ENCODE measurements around the gene BACH2. TPM values are rescaled to one million over a fixed set of nuclear protein-coding genes. Genes with fewer than 3 reads are reported as not detected.
"Not testable (repeated sequence)": the region's sequence is repeated elsewhere in the genome, so short reads cannot be mapped to it uniquely, and the experiment has no call there.

Gene BACH2
- total and polyA plus RNA-seq, 4 donors: 0.78 to 17.4 (median 3.2) TPM

DNA sequence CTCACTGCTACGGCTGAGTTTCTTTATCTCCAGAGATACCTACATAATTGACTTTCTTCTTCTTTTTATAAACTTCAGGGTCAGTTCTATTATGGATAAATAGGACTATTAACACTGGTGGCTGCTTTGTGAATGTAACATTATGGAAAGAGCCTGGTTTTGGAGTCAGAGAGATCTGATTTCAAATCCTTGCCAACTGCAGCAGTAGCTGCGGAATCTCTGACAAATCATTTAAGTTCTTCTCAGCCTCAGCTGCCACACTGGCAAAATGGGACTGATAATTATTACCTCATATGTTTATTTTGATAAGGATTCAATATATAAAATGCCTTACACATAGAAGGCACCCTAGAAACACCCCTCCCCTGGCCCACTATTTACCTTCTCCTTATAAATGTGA, 160.5 kb downstream of the BACH2 start:
- Histone ChIP-seq H3K27me3 (ENCODE audit: control insufficient read depth in 3 of 3, insufficient read depth in 3 of 3, low read length in 2 of 3) (peaks cover 0 to 42% (median 0%) of the 10 kb centered on the region in 3 donors), H3K4me3 (no peak overlapping the region), H3K9me3 (ENCODE audit: control insufficient read depth in 4 of 4, insufficient read depth in 3 of 4, low read length in 3 of 4) (no peaks in the 10 kb centered on the region), H3K27ac (ENCODE audit: low read depth in 1 of 2, low read length in 1 of 2) (no peak overlapping the region), H3K36me3 (ENCODE audit: control insufficient read depth in 4 of 4, insufficient read depth in 4 of 4, low read length in 4 of 4) (no peaks in the 10 kb centered on the region), H3K9ac (ENCODE audit: insufficient read depth in 1 of 2, low read length in 2 of 2) (peak overlapping the region in 1 of 2 donors; percentile 26), H3K4me1 (ENCODE audit: control insufficient read depth in 5 of 5, insufficient read depth in 5 of 5, low read length in 5 of 5) (peaks cover 0 to 44% (median 17%) of the 10 kb centered on the region in 5 donors)
- DNase-seq (peak in 1 of 3 donors; percentile 21), ATAC-seq (ENCODE audit: insufficient read depth, low FRiP score) (no peak)
- TF ChIP-seq CTCF (IDR thresholded peaks at IDR 0.05; ENCODE audit: control extremely low read depth, extremely low read depth): no peak
- WGBS, 2 donors: 87 to 90% methylated on average over 2 of the region's 2 CpGs

GRCh38 chr6:90135667-90136066, 161.0 kb downstream of the BACH2 start:
- H3K9ac ChIP-seq (ENCODE audit: insufficient read depth in 1 of 2, low read length in 2 of 2): peak overlapping the region in 1 of 2 donors; percentile 26
- peaks cover 0 to 45% (median 0%) of the 10 kb centered on the region in 3 donors for H3K27me3 ChIP-seq (ENCODE audit: control insufficient read depth in 3 of 3, insufficient read depth in 3 of 3, low read length in 2 of 3)
- H3K27ac ChIP-seq (ENCODE audit: low read depth in 1 of 2, low read length in 1 of 2): no peak overlapping the region
- TF ChIP-seq CTCF (IDR thresholded peaks at IDR 0.05; ENCODE audit: control extremely low read depth, extremely low read depth): no peak
- no peak overlapping the region for H3K4me3 ChIP-seq
- WGBS, 2 donors: 46 to 76% methylated on average over 5 of the region's 5 CpGs
- peak in 1 of 3 donors; percentile 22 for DNase-seq
- H3K4me1 ChIP-seq (ENCODE audit: control insufficient read depth in 5 of 5, insufficient read depth in 5 of 5, low read length in 5 of 5): peaks cover 0 to 44% (median 17%) of the 10 kb centered on the region in 5 donors
- no peaks in the 10 kb centered on the region for H3K36me3 ChIP-seq (ENCODE audit: control insufficient read depth in 4 of 4, insufficient read depth in 4 of 4, low read length in 4 of 4)
- no peaks in the 10 kb centered on the region for H3K9me3 ChIP-seq (ENCODE audit: control insufficient read depth in 4 of 4, insufficient read depth in 3 of 4, low read length in 3 of 4)
- ATAC-seq (ENCODE audit: insufficient read depth, low FRiP score): peak; percentile 17

DNA sequence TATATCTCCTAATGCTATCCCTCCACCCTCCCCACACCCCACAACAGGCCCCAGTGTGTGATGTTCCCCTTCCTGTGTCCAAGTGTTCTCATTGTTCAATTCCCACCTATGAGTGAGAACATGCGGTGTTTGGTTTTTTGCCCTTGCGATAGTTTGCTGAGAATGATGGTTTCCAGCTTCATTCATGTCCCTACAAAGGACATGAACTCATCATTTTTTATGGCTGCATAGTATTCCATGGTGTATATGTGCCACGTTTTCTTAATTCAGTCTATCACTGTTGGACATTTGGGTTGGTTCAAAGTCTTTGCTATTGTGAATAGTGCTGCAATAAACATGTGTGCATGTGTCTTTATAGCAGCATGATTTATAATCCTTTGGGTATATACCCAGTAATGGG, 163.0 kb downstream of the BACH2 start:
- peaks cover 0 to 44% (median 14%) of the 10 kb centered on the region in 5 donors for H3K4me1 ChIP-seq (ENCODE audit: control insufficient read depth in 5 of 5, insufficient read depth in 5 of 5, low read length in 5 of 5)
- H3K27me3 ChIP-seq (ENCODE audit: control insufficient read depth in 3 of 3, insufficient read depth in 3 of 3, low read length in 2 of 3): peaks cover 0 to 38% (median 0%) of the 10 kb centered on the region in 3 donors
- WGBS, 2 donors: 94 to 96% methylated on average over 3 of the region's 3 CpGs
- H3K4me3 ChIP-seq; DNase-seq; H3K36me3 ChIP-seq (ENCODE audit: control insufficient read depth in 4 of 4, insufficient read depth in 4 of 4, low read length in 4 of 4); H3K27ac ChIP-seq (ENCODE audit: low read depth in 1 of 2, low read length in 1 of 2); H3K9me3 ChIP-seq (ENCODE audit: control insufficient read depth in 4 of 4, insufficient read depth in 3 of 4, low read length in 3 of 4); H3K9ac ChIP-seq (ENCODE audit: insufficient read depth in 1 of 2, low read length in 2 of 2); ATAC-seq (ENCODE audit: insufficient read depth, low FRiP score): not testable (repeated sequence)

- no peak overlapping the region for H3K27ac ChIP-seq (ENCODE audit: low read depth in 1 of 2, low read length in 1 of 2)
- H3K9me3 ChIP-seq (ENCODE audit: control insufficient read depth in 4 of 4, insufficient read depth in 3 of 4, low read length in 3 of 4): no peaks in the 10 kb centered on the region
- TF ChIP-seq CTCF (IDR thresholded peaks at IDR 0.05; ENCODE audit: control extremely low read depth, extremely low read depth): no peak
- no peaks in the 10 kb centered on the region for H3K36me3 ChIP-seq (ENCODE audit: control insufficient read depth in 4 of 4, insufficient read depth in 4 of 4, low read length in 4 of 4)
- H3K4me1 ChIP-seq (ENCODE audit: control insufficient read depth in 5 of 5, insufficient read depth in 5 of 5, low read length in 5 of 5): peaks cover 0 to 37% (median 9%) of the 10 kb centered on the region in 5 donors
- WGBS, 2 donors: 63 to 66% methylated on average over 7 of the region's 7 CpGs
- peaks cover 0 to 40% (median 0%) of the 10 kb centered on the region in 3 donors for H3K27me3 ChIP-seq (ENCODE audit: control insufficient read depth in 3 of 3, insufficient read depth in 3 of 3, low read length in 2 of 3)
- no peak overlapping the region for H3K9ac ChIP-seq (ENCODE audit: insufficient read depth in 1 of 2, low read length in 2 of 2)
- no peak overlapping the region for H3K4me3 ChIP-seq
- ATAC-seq (ENCODE audit: insufficient read depth, low FRiP score) (no peak), DNase-seq (peak; percentile 57 to 80 (median 64))
These were observed 164.8 kb downstream of the BACH2 start for GRCh38 chr6:90131614-90132423.
